Panc1 (cell line): ENCODE results near the gene EVC. TPM values are rescaled to one million over a fixed set of nuclear protein-coding genes. Genes with fewer than 3 reads are reported as not detected.

Source experiments
- ATAC-seq: fragments of 200-7000 bp; cut with Tn5 transposase; 2 replicates; pipeline ENCODE4 v1.9.1; 2020; ENCODE audit warnings: mild to moderate bottlenecking, moderate library complexity
- BruUV-seq: library from RNA; stranded (reverse); fragments of 400-500 nt; replicated peaks from 2 replicates; lab custom pipeline; 2021; lab: Mats Ljungman, UMichigan
- CTCF ChIA-PET: fragments of 300-600 bp; sonication (Branson Sonifier 250); formaldehyde crosslinking; loops from one replicate; lab custom pipeline; 2022; ENCODE audit warnings: antibody characterized with exemption; lab: Charles Lee
- POLR2A ChIA-PET: fragments of 300-600 bp; sonication (Branson Sonifier 250); formaldehyde crosslinking; loops from one replicate; lab custom pipeline; 2022; ENCODE audit warnings: antibody characterized with exemption; lab: Charles Lee
- DNase-seq: peaks from one replicate; pipeline ENCODE4 v3.0.0-alpha.2; 2010; ENCODE audit warnings: low read depth, low spot score
- H3K27ac ChIP-seq: 2 replicates; pipeline ENCODE4 v1.5.1; 2011; ENCODE audit warnings: mild to moderate bottlenecking, low read length, inconsistent platforms
- H3K27me3 ChIP-seq: fragments of 200-500 bp; sonication (Bioruptor generic); 2 replicates; pipeline ENCODE4 v1.6.0; 2014; ENCODE audit warnings: low read length, inconsistent platforms; ENCODE audit not compliant: control insufficient read depth, insufficient read depth
- H3K36me3 ChIP-seq: fragments of 200-500 bp; sonication (Bioruptor generic); 2 replicates; pipeline ENCODE4 v1.5.1; 2014; ENCODE audit warnings: inconsistent platforms, mild to moderate bottlenecking, low read length, moderate library complexity; ENCODE audit not compliant: control insufficient read depth, insufficient read depth
- H3K4me1 ChIP-seq: 2 replicates; pipeline ENCODE4 v1.5.1; 2011; ENCODE audit warnings: inconsistent platforms, mild to moderate bottlenecking, low read length, moderate library complexity; ENCODE audit not compliant: control insufficient read depth, insufficient read depth
- H3K4me3 ChIP-seq, 2 experiments: 2 replicates each; pipeline ENCODE4 v1.5.1; 2011 to 2012; ENCODE audit warnings: low read depth in 2 of 2, low read length in 2 of 2, mild to moderate bottlenecking in 2 of 2, inconsistent platforms in 1 of 2, moderate library complexity in 1 of 2
- H3K9me3 ChIP-seq: fragments of 200-500 bp; sonication (Bioruptor generic); 2 replicates; pipeline ENCODE4 v1.5.1; 2014; ENCODE audit warnings: low read depth, mild to moderate bottlenecking, inconsistent platforms, low read length, moderate library complexity; ENCODE audit not compliant: control insufficient read depth, insufficient read depth
- CTCF ChIP-seq: fragments of 450-650 bp; IDR thresholded peaks from 2 replicates; pipeline ENCODE4 v1.5.1; 2017; ENCODE audit warnings: mild to moderate bottlenecking
- POLR2AphosphoS5 ChIP-seq: IDR thresholded peaks from 2 replicates; pipeline ENCODE4 v1.6.1; 2012; ENCODE audit warnings: mild to moderate bottlenecking, low read depth, low read length, moderate library complexity
- SIN3A ChIP-seq: IDR thresholded peaks from 2 replicates; pipeline ENCODE4 v1.6.1; 2012; ENCODE audit warnings: low read depth, mild to moderate bottlenecking, low read length, moderate library complexity, borderline replicate concordance; ENCODE audit not compliant: insufficient read depth
- TCF7L2 ChIP-seq: IDR thresholded peaks from 2 replicates; pipeline ENCODE4 v1.6.1; 2011; ENCODE audit warnings: mild to moderate bottlenecking, low read depth, low read length, inconsistent platforms
- in situ Hi-C: cut with HindIII; loops from 2 replicates; pipeline ENCODE4 v1.10.0; 2016; ENCODE audit warnings: low sequenced_read_pairs, low pct_unique_long_range_greater_than_20kb
- intact Hi-C: fragments of 100-400 bp; cut with micrococcal nuclease; formaldehyde crosslinking; loops from one replicate; pipeline ENCODE4 v1.10.0; 2022; ENCODE audit not compliant: unreplicated experiment
- total RNA-seq: library from RNA; stranded (reverse); gene quantifications from one replicate; pipeline ENCODE4 v1.2.1, GENCODE V29; 2021; ENCODE audit not compliant: unreplicated experiment
- TF ChIP-seq, protein P1 (sequence below), 2 experiments: IDR thresholded peaks; 2 replicates each; pipeline ENCODE4 v1.6.1; 2011 to 2012; ENCODE audit warnings: low read depth in 2 of 2, control low read depth in 1 of 2, low read length in 1 of 2, mild to moderate bottlenecking in 1 of 2, moderate library complexity in 1 of 2; ENCODE audit not compliant: insufficient read depth in 1 of 2

Gene EVC
- total RNA-seq, 1 experiment from 2014 or later: 12.1 TPM

DNA sequence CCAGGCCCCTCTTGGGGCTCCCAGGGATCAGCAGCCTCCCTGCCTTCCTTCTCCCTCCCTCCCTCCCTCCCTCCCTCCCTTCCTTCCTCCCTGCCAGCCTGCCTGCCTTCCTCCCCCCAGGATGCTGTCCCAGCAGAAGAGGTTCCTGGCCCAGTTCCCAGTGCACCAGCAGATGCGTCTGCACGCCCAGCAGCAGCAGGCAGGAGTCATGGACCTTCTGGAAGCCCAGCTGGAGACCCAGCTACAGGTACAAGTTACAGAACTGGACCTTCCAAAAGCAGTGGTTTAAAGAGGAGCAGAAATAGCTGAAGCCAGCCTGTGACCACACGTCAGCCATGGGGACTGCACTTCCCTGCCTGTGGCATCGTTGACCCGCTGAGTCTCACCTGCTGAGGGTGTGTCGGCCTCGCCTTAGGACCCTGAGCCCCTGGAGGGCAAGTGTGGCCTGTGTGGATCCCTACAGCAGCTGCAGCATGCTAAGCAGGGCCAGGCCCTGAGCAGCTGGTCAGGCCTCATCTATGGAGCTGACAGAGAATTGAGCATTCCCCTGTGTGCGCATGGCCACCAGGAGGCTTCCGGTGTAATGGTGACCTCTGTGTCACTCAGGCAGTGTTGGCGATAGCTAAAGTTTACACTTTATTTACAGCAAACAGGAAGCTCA, 97.2 kb downstream of the EVC start:
- H3K36me3 ChIP-seq: no peaks in the 10 kb centered on the region
- no peak for TF ChIP-seq SIN3A
- TF ChIP-seq TCF7L2: no peak
- no peak for TF ChIP-seq CTCF
- TF ChIP-seq, protein P1, sequence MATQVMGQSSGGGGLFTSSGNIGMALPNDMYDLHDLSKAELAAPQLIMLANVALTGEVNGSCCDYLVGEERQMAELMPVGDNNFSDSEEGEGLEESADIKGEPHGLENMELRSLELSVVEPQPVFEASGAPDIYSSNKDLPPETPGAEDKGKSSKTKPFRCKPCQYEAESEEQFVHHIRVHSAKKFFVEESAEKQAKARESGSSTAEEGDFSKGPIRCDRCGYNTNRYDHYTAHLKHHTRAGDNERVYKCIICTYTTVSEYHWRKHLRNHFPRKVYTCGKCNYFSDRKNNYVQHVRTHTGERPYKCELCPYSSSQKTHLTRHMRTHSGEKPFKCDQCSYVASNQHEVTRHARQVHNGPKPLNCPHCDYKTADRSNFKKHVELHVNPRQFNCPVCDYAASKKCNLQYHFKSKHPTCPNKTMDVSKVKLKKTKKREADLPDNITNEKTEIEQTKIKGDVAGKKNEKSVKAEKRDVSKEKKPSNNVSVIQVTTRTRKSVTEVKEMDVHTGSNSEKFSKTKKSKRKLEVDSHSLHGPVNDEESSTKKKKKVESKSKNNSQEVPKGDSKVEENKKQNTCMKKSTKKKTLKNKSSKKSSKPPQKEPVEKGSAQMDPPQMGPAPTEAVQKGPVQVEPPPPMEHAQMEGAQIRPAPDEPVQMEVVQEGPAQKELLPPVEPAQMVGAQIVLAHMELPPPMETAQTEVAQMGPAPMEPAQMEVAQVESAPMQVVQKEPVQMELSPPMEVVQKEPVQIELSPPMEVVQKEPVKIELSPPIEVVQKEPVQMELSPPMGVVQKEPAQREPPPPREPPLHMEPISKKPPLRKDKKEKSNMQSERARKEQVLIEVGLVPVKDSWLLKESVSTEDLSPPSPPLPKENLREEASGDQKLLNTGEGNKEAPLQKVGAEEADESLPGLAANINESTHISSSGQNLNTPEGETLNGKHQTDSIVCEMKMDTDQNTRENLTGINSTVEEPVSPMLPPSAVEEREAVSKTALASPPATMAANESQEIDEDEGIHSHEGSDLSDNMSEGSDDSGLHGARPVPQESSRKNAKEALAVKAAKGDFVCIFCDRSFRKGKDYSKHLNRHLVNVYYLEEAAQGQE (IDR thresholded peaks at IDR 0.05; ENCODE audit: insufficient read depth in 1 of 2, low read depth in 2 of 2, low read length in 1 of 2): no peak
- in situ Hi-C loops: no loop called here
- H3K4me1 ChIP-seq: no peaks in the 10 kb centered on the region
- ChIA-PET POLR2A (no interaction called here), CTCF (no interaction called here)
- DNase-seq: no peak
- no peak overlapping the region for H3K4me3 ChIP-seq
- intact Hi-C loops: no loop called here
- no peaks in the 10 kb centered on the region for H3K9me3 ChIP-seq
- no TSS peak for BruUV-seq
- no peak overlapping the region for H3K27ac ChIP-seq
- no peak for ATAC-seq
- no peaks in the 10 kb centered on the region for H3K27me3 ChIP-seq

GRCh38 chr4:5809216-5809776, 98.3 kb downstream of the EVC start:
- DNase-seq (no peak), ATAC-seq (no peak)
- CTCF ChIA-PET: interaction anchor here (0.6 kb wide), 1 partner anchor 25 kb away, joined by 4 read pairs; no protein-coding TSS in a partner anchor
- intact Hi-C loops: no loop called here
- Histone ChIP-seq H3K4me3 (no peak overlapping the region), H3K36me3 (no peaks in the 10 kb centered on the region), H3K27ac (no peak overlapping the region), H3K4me1 (no peaks in the 10 kb centered on the region), H3K27me3 (no peaks in the 10 kb centered on the region), H3K9me3 (no peaks in the 10 kb centered on the region)
- in situ Hi-C loops: no loop called here
- no TSS peak for BruUV-seq
- POLR2A ChIA-PET: no interaction called here
- no peak for TF ChIP-seq TCF7L2
- TF ChIP-seq CTCF: no peak
- TF ChIP-seq, protein P1 (IDR thresholded peaks at IDR 0.05; ENCODE audit: insufficient read depth in 1 of 2, low read depth in 2 of 2, low read length in 1 of 2): no peak
- TF ChIP-seq POLR2AphosphoS5: no peak
- no peak for TF ChIP-seq SIN3A
